ELF-1 (cell line): ENCODE measurements around the gene PPP1R7.
"Not testable (repeated sequence)": the region's sequence is repeated elsewhere in the genome, so short reads cannot be mapped to it uniquely, and the experiment has no call there.

Experiments used
- DNase-seq: peaks from one replicate; pipeline ENCODE4 v3.0.0-alpha.2; 2016; ENCODE audit warnings: low read depth, low spot score

PPP1R7 gene, protein sequence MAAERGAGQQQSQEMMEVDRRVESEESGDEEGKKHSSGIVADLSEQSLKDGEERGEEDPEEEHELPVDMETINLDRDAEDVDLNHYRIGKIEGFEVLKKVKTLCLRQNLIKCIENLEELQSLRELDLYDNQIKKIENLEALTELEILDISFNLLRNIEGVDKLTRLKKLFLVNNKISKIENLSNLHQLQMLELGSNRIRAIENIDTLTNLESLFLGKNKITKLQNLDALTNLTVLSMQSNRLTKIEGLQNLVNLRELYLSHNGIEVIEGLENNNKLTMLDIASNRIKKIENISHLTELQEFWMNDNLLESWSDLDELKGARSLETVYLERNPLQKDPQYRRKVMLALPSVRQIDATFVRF

DNA sequence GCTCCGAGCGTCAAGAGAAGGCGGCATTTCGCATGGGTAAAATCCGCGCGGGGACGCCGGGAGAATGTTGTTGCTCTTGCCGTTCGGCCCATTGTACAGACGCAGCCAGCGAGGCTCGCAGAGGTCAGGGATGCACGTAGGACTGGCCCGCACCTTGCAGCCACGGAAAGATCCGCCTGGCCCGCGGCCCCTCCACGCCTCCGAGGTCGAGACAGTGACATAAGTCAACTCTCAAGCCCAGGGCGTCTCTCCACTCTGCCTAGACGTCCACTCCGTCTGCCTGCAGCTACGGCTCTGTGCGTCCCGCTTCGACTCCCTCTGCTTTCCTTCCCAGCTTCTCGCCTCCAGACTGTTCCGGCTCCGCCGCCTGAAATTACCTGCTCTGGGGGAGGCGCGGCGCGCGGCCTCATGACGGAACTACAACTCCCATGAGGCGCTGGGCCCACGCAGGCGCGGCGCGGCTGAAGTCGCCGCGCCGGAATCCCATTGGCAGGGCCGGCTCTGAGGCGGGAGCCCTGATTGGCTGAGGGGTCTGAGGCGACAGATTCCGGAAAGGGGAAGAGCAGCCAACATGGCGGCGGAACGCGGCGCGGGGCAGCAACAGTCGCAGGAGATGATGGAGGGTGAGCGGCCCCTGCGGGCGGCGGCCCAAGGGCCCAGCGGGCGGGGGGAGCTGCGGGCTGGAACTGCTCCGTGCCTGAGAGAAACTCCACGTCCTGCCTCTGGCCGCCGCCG, at the start of gene PPP1R7:
Gene PPP1R7, plus strand, starts transcription at position 543 of the 735 bp plus-strand sequence. Its CDS starts 29 bp downstream, at position 572.
- DNase-seq: peak; percentile 98

GRCh38 chr2:241102239-241102803, 47.9 kb upstream of the PPP1R7 start, which contains the start of gene MTERF4:
MTERF4 (minus strand) TSS chr2:241102287; CDS start chr2:241102273, 14 bp downstream.
- DNase-seq: peak; percentile 89

DNA sequence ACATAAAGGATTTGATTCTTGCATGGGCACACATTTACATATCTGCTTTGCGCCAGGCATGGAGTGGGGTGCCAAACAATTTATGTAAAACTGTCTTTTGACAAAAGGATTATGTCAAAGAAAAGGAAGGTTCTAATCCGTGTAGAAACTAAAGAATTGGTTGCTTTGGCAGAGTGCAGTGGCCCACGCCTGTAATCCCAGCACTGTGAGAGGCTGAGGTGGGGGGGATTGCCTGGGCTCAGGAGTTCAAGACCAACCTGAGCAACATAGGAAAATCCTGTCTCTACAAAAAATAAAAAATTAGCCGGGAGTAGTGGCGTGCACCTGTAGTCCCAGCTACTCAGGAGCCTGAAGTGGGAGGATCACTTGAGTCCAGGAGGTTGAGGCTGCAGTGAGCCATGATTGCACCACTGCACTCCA, 47.1 kb upstream of the PPP1R7 start:
- DNase-seq: no peak

GRCh38 chr2:241104611-241105010, 45.7 kb upstream of the PPP1R7 start:
- not testable (repeated sequence) for DNase-seq

GRCh38 chr2:241105641-241106040, 44.6 kb upstream of the PPP1R7 start:
- no peak for DNase-seq

- DNase-seq: no peak
Measured at GRCh38 chr2:241107031-241107783, 43.1 kb upstream of the PPP1R7 start.

GRCh38 chr2:241108271-241109209, 41.7 kb upstream of the PPP1R7 start:
- no peak for DNase-seq

GRCh38 chr2:241109210-241110088, 40.8 kb upstream of the PPP1R7 start:
- DNase-seq: no peak

GRCh38 chr2:241110089-241110606, 40.1 kb upstream of the PPP1R7 start:
- DNase-seq: no peak

GRCh38 chr2:241110607-241111439, 39.4 kb upstream of the PPP1R7 start:
- no peak for DNase-seq

- no peak for DNase-seq
Measured at GRCh38 chr2:241111440-241111805, 38.8 kb upstream of the PPP1R7 start.

- no peak for DNase-seq
Measured at GRCh38 chr2:241112046-241112445, 38.2 kb upstream of the PPP1R7 start.

DNA sequence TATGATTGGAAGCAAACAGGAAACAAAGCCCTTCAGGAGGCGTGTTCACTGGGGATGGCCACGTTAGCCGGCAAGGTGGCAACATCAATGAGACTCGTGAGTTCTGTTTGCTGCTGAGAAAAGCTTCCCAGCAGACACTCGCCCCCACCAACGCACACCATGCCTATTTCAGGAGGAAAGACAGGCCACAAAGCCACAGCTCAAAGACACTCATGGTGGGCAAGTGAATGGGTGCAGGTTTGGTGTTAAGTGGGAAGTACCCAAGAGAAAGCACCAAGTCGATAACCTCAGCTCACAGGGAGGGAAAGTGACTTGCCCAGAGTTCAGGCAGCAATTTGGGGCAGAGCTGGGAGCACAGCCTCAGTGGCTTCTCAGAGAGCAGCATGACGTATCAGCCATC, 37.7 kb upstream of the PPP1R7 start:
- DNase-seq: no peak

GRCh38 chr2:241114836-241115235, 35.4 kb upstream of the PPP1R7 start:
- DNase-seq: no peak

GRCh38 chr2:241115361-241115760, 34.9 kb upstream of the PPP1R7 start:
- DNase-seq: no peak

DNA sequence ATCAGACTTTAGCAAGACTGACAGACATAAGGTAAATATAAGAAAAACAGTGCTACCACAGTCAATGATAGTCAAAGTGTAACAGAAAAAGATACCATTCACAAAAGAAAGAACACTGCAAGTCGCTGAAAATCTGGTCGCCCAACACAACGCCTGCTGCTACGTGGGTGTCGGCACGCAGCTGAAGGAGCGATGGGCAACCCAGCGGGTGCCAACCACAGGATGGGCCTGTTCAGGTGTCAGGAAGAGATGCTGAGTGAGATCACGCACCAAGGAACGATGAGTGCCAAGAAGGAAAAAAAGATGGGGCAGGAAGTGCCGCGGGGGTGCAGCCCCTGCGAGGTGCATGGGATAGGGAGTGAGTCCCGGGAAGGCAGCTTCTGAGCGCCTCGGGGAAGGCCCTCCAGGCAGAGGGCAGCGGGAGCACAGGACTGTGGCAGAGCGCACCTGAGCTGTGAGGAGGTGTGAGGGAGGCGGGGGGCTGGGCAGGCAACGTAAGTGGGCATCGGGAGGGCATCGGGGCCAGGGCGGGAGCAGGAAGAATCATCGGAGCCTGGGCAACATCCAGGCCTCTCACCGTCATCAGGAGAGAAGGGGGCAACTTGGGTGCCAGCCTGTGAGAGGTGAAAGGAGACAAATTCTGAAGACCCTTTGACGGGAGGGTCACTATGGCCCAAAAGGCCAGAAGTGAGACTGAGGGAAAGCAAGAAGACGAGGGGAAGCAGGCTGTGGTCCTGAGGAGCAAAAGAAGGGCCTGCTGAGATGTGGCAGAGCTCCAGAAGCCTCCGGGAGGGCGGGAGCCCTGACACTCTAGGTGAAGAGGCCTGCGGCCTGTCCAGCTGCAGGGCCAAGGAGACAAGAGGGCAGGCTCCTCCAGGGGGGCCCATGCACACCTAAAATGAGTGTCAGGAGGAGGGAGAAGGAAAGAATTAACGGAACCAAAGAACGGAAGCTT, 33.4 kb upstream of the PPP1R7 start:
- DNase-seq: no peak

DNA sequence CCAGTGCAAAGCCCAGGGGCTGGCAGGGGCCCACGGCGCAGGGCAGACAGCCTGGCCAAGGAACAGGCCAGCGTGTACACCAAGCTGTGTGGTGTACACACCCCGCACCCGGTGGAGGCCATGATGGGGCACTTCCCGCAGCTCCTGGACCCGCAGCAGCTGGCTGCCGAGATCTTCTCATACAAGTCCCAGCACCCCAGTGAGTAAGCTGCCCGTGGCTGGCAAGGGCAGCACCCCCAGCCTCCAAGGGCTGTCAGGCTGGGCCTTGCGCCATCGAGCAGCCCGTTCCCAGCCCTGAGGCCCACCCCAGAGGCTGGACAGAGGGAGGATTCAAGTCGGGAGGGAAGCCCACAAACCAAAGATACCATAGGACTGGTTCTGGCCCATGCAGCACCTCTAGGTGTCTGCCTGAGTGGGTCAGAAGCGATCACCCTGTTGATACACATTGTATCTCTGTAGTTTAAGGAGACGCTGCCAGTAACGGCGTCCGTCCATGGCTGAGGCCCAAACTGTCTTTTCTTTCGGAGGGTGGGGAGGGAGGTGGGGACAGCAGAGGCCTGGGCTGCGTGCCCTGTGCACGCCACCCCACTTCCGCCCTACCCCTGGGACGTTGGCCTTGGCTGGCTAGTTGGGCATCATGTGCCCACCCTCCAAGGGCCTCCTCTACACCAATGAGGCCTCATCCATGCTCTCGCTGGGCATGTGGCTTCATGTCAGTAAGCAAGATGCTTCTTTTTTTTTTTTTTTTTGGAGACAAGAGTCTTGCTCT, 31.3 kb upstream of the PPP1R7 start:
- DNase-seq: no peak
